CD8-positive, alpha-beta memory T cell (primary cell): ENCODE data around the gene CRYBB3. TPM values are rescaled to one million over a fixed set of nuclear protein-coding genes. Genes with fewer than 3 reads are reported as not detected.
"Not testable (repeated sequence)": the region's sequence is repeated elsewhere in the genome, so short reads cannot be mapped to it uniquely, and the experiment has no call there.

Experiments used
- CTCF ChIA-PET: fragments of 350-600 bp; sonication (Branson Sonifier 250); formaldehyde crosslinking; loops from one replicate; lab custom pipeline; 2021; ENCODE audit warnings: antibody characterized with exemption; lab: Charles Lee
- POLR2A ChIA-PET: fragments of 350-600 bp; sonication (Branson Sonifier 250); formaldehyde crosslinking; loops from one replicate; lab custom pipeline; 2021; ENCODE audit warnings: antibody characterized with exemption; lab: Charles Lee
- DNase-seq, 5 donors: peaks; one replicate each; pipeline versions ENCODE4 v3.0.0 to v3.0.0-alpha.2; 2020 to 2022; ENCODE audit warnings: mixed read lengths in 1 of 5
- H3K27ac ChIP-seq: one replicate; pipeline ENCODE4 v1.7.0; 2013; ENCODE audit warnings: low read depth, mild to moderate bottlenecking, low read length, moderate library complexity
- H3K27me3 ChIP-seq: 2 replicates; pipeline ENCODE4 v1.7.0; 2013; ENCODE audit warnings: low read length, mild to moderate bottlenecking; ENCODE audit not compliant: insufficient read depth, poor library complexity, severe bottlenecking
- H3K36me3 ChIP-seq: 2 replicates; pipeline ENCODE4 v1.7.0; 2013; ENCODE audit warnings: mild to moderate bottlenecking, low read length, moderate library complexity; ENCODE audit not compliant: insufficient read depth
- H3K4me1 ChIP-seq: 2 replicates; pipeline ENCODE4 v1.7.0; 2013; ENCODE audit warnings: mild to moderate bottlenecking, low read length, moderate library complexity; ENCODE audit not compliant: insufficient read depth
- H3K4me3 ChIP-seq: 2 replicates; pipeline ENCODE4 v1.7.0; 2013; ENCODE audit warnings: mild to moderate bottlenecking, low read length
- H3K9me3 ChIP-seq: 2 replicates; pipeline ENCODE4 v1.7.0; 2013; ENCODE audit warnings: mild to moderate bottlenecking, low read length
- H3K27ac Mint-ChIP-seq, 8 donors: one replicate each; pipeline ENCODE4 v1.8.0; 2020 to 2021; ENCODE audit warnings: mixed read lengths in 8 of 8, mild to moderate bottlenecking in 6 of 8, inconsistent platforms in 3 of 8, moderate library complexity in 3 of 8
- H3K27me3 Mint-ChIP-seq, 2 donors: one replicate each; pipeline ENCODE4 v1.8.0; 2020 to 2021; ENCODE audit warnings: mixed read lengths in 2 of 2, mild to moderate bottlenecking in 1 of 2, moderate library complexity in 1 of 2
- H3K36me3 Mint-ChIP-seq, 3 donors: one replicate each; pipeline ENCODE4 v1.8.0; 2020 to 2021; ENCODE audit warnings: mixed read lengths in 3 of 3, inconsistent platforms in 1 of 3, mild to moderate bottlenecking in 1 of 3
- H3K4me1 Mint-ChIP-seq, 3 donors: one replicate each; pipeline ENCODE4 v1.8.0; 2020 to 2021; ENCODE audit warnings: mixed read lengths in 3 of 3, inconsistent platforms in 1 of 3, mild to moderate bottlenecking in 1 of 3
- H3K4me3 Mint-ChIP-seq, 7 donors: one replicate each; pipeline ENCODE4 v1.8.0; 2020 to 2021; ENCODE audit warnings: mixed read lengths in 7 of 7, mild to moderate bottlenecking in 6 of 7, moderate library complexity in 4 of 7, inconsistent platforms in 2 of 7
- H3K9me3 Mint-ChIP-seq, 5 donors: one replicate each; pipeline ENCODE4 v1.8.0; 2020 to 2022; ENCODE audit warnings: mixed read lengths in 5 of 5, mild to moderate bottlenecking in 3 of 5, moderate library complexity in 2 of 5, inconsistent platforms in 1 of 5
- polyA plus RNA-seq: library from polyadenylated mRNA; unstranded; fragments of 300-500 nt; fragmentation: Illumina TruSeq; gene quantifications from one replicate; pipeline ENCODE4 v1.2.3, GENCODE V29; 2021
- total RNA-seq, 2 experiments: library from RNA; stranded (reverse); gene quantifications; one replicate each; pipeline ENCODE4 v1.2.3, GENCODE V29; 2021

Gene CRYBB3
- total and polyA plus RNA-seq, 3 experiments from 2014 or later = 0.26 to 0.47 TPM; not detected in 1

GRCh38 chr22:25213221-25213620, 13.6 kb downstream of the CRYBB3 start:
- H3K4me1 ChIP-seq = no peaks in the 10 kb centered on the region
- Mint-ChIP-seq H3K27ac (no peak overlapping the region), H3K36me3 (no peaks in the 10 kb centered on the region), H3K4me3 (no peak overlapping the region), H3K4me1 (no peaks in the 10 kb centered on the region), H3K27me3 (peaks cover 7 to 35% of the 10 kb centered on the region in 2 donors), H3K9me3 (peaks cover 0 to 6% (median 4%) of the 10 kb centered on the region in 5 donors)
- H3K4me3 ChIP-seq = no peak overlapping the region
- DNase-seq = no peak
- no peaks in the 10 kb centered on the region for H3K36me3 ChIP-seq
- H3K9me3 ChIP-seq = no peaks in the 10 kb centered on the region
- no peaks in the 10 kb centered on the region for H3K27me3 ChIP-seq
- no peak overlapping the region for H3K27ac ChIP-seq
- ChIA-PET CTCF (no interaction called here), POLR2A (no interaction called here)

- Histone ChIP-seq H3K4me1 (no peaks in the 10 kb centered on the region), H3K27me3 (no peaks in the 10 kb centered on the region), H3K36me3 (no peaks in the 10 kb centered on the region), H3K27ac (no peak overlapping the region), H3K4me3 (no peak overlapping the region), H3K9me3 (no peaks in the 10 kb centered on the region)
- H3K27ac Mint-ChIP-seq = no peak overlapping the region
- POLR2A ChIA-PET = no interaction called here
- H3K36me3 Mint-ChIP-seq = no peaks in the 10 kb centered on the region
- CTCF ChIA-PET = interaction anchor here (1.4 kb wide), 1 partner anchor 13 kb away, joined by 3 read pairs; no protein-coding TSS in a partner anchor
- peaks cover 6 to 35% of the 10 kb centered on the region in 2 donors for H3K27me3 Mint-ChIP-seq
- peaks cover 0 to 6% (median 4%) of the 10 kb centered on the region in 5 donors for H3K9me3 Mint-ChIP-seq
- H3K4me1 Mint-ChIP-seq = no peaks in the 10 kb centered on the region
- DNase-seq = no peak
- no peak overlapping the region for H3K4me3 Mint-ChIP-seq
Observed at GRCh38 chr22:25216230-25216629, 16.6 kb downstream of the CRYBB3 start.

GRCh38 chr22:25219211-25219689, 19.6 kb downstream of the CRYBB3 start, which contains the start of gene CRYBB2:
Gene CRYBB2 (plus strand): TSS chr22:25219639. CDS start chr22:25221430, 1,791 bp downstream.
- POLR2A ChIA-PET = no interaction called here
- H3K36me3 ChIP-seq = no peaks in the 10 kb centered on the region
- Mint-ChIP-seq H3K27me3 (peaks cover 11 to 33% of the 10 kb centered on the region in 2 donors), H3K36me3 (no peaks in the 10 kb centered on the region), H3K9me3 (peaks cover 0 to 4% (median 2%) of the 10 kb centered on the region in 5 donors), H3K4me1 (no peaks in the 10 kb centered on the region), H3K27ac (no peak within 1 kb of the TSS), H3K4me3 (no peak within 1 kb of the TSS)
- H3K4me3 ChIP-seq = no peak within 1 kb of the TSS
- H3K9me3 ChIP-seq = no peaks in the 10 kb centered on the region
- H3K4me1 ChIP-seq = no peaks in the 10 kb centered on the region
- no peak within 1 kb of the TSS for H3K27ac ChIP-seq
- CTCF ChIA-PET = no interaction called here
- DNase-seq = no peak
- no peaks in the 10 kb centered on the region for H3K27me3 ChIP-seq

GRCh38 chr22:25219948-25220442, 20.3 kb downstream of the CRYBB3 start:
- H3K4me3 Mint-ChIP-seq = no peak overlapping the region
- H3K27me3 Mint-ChIP-seq = peaks cover 11 to 30% of the 10 kb centered on the region in 2 donors
- ChIA-PET CTCF (no interaction called here), POLR2A (no interaction called here)
- Histone ChIP-seq H3K9me3 (no peaks in the 10 kb centered on the region), H3K27ac (no peak overlapping the region), H3K36me3 (no peaks in the 10 kb centered on the region), H3K27me3 (no peaks in the 10 kb centered on the region), H3K4me3 (no peak overlapping the region), H3K4me1 (no peaks in the 10 kb centered on the region)
- H3K9me3 Mint-ChIP-seq = peaks cover 0 to 4% (median 2%) of the 10 kb centered on the region in 5 donors
- no peak for DNase-seq
- no peaks in the 10 kb centered on the region for H3K36me3 Mint-ChIP-seq
- no peaks in the 10 kb centered on the region for H3K4me1 Mint-ChIP-seq
- H3K27ac Mint-ChIP-seq = no peak overlapping the region

- Mint-ChIP-seq H3K4me3 (no peak overlapping the region), H3K36me3 (no peaks in the 10 kb centered on the region), H3K4me1 (no peaks in the 10 kb centered on the region), H3K9me3 (no peaks in the 10 kb centered on the region), H3K27me3 (peaks cover 14 to 21% of the 10 kb centered on the region in 2 donors), H3K27ac (no peak overlapping the region)
- ChIA-PET CTCF (no interaction called here), POLR2A (no interaction called here)
- Histone ChIP-seq H3K27ac (no peak overlapping the region), H3K4me1 (no peaks in the 10 kb centered on the region), H3K4me3 (no peak overlapping the region), H3K9me3 (no peaks in the 10 kb centered on the region), H3K36me3 (no peaks in the 10 kb centered on the region), H3K27me3 (no peaks in the 10 kb centered on the region)
- DNase-seq = no peak
Observed at GRCh38 chr22:25221790-25222189, 22.1 kb downstream of the CRYBB3 start.

GRCh38 chr22:25223269-25223850, 23.7 kb downstream of the CRYBB3 start:
- H3K36me3 ChIP-seq = no peaks in the 10 kb centered on the region
- Mint-ChIP-seq H3K9me3 (no peaks in the 10 kb centered on the region), H3K27ac (no peak overlapping the region), H3K4me1 (no peaks in the 10 kb centered on the region), H3K4me3 (no peak overlapping the region), H3K36me3 (no peaks in the 10 kb centered on the region), H3K27me3 (peaks cover 14 to 19% of the 10 kb centered on the region in 2 donors)
- H3K27ac ChIP-seq = no peak overlapping the region
- no peaks in the 10 kb centered on the region for H3K27me3 ChIP-seq
- ChIA-PET POLR2A (no interaction called here), CTCF (interaction anchor here (0.7 kb wide), 1 partner anchor 75 kb away, joined by 3 read pairs; no protein-coding TSS in a partner anchor)
- H3K4me1 ChIP-seq = no peaks in the 10 kb centered on the region
- H3K9me3 ChIP-seq = no peaks in the 10 kb centered on the region
- H3K4me3 ChIP-seq = no peak overlapping the region
- no peak for DNase-seq

- Histone ChIP-seq H3K36me3 (no peaks in the 10 kb centered on the region), H3K9me3 (no peaks in the 10 kb centered on the region), H3K27ac (no peak overlapping the region), H3K4me3 (no peak overlapping the region), H3K27me3 (no peaks in the 10 kb centered on the region), H3K4me1 (no peaks in the 10 kb centered on the region)
- no peak for DNase-seq
- H3K4me3 Mint-ChIP-seq = no peak overlapping the region
- H3K9me3 Mint-ChIP-seq = no peaks in the 10 kb centered on the region
- no peaks in the 10 kb centered on the region for H3K4me1 Mint-ChIP-seq
- no peak overlapping the region for H3K27ac Mint-ChIP-seq
- peaks cover 0 to 3% (median 0%) of the 10 kb centered on the region in 3 donors for H3K36me3 Mint-ChIP-seq
- ChIA-PET POLR2A (no interaction called here), CTCF (no interaction called here)
- peaks cover 13 to 36% of the 10 kb centered on the region in 2 donors for H3K27me3 Mint-ChIP-seq
Observed at GRCh38 chr22:25228822-25229221, 29.2 kb downstream of the CRYBB3 start.

- H3K4me1 Mint-ChIP-seq, CTCF ChIA-PET, H3K9me3 ChIP-seq, DNase-seq, H3K36me3 Mint-ChIP-seq, POLR2A ChIA-PET, H3K27me3 ChIP-seq, H3K4me3 ChIP-seq, H3K9me3 Mint-ChIP-seq, H3K4me1 ChIP-seq, H3K36me3 ChIP-seq, H3K27ac ChIP-seq, H3K4me3 Mint-ChIP-seq: not testable (repeated sequence)
- peak overlapping the region in 1 of 8 donors; percentile 34 for H3K27ac Mint-ChIP-seq
- H3K27me3 Mint-ChIP-seq = peaks cover 23 to 49% of the 10 kb centered on the region in 2 donors
Observed at GRCh38 chr22:25230760-25231159, 31.1 kb downstream of the CRYBB3 start.
